GM19395 (cell line): ENCODE results near the gene THRAP3.

Experiments used
- ATAC-seq: cut with Tn5 transposase; IDR thresholded peaks from one replicate; pipeline ENCODE4 v1.9.1; 2021; ENCODE audit warnings: mild to moderate bottlenecking, moderate library complexity; ENCODE audit not compliant: unreplicated experiment

The THRAP3 gene

GRCh38 chr1:36351227-36351977 lies 127.2 kb downstream of the THRAP3 start:
- no peak for ATAC-seq

- no peak for ATAC-seq
These were observed 128.1 kb downstream of the THRAP3 start for GRCh38 chr1:36352125-36352909.

- ATAC-seq, result no peak
These were observed 129.0 kb downstream of the THRAP3 start for GRCh38 chr1:36352910-36353878.

GRCh38 chr1:36354486-36354885 lies 130.2 kb downstream of the THRAP3 start:
- ATAC-seq, result no peak
